GM19023 (cell line): Measurements from ENCODE around the gene MSLN.
"Not testable (repeated sequence)": the region's sequence is repeated elsewhere in the genome, so short reads cannot be mapped to it uniquely, and the experiment has no call there.

Experiments used
- ATAC-seq: cut with Tn5 transposase; IDR thresholded peaks from one replicate; pipeline ENCODE4 v1.9.1; 2021; ENCODE audit warnings: mild to moderate bottlenecking, moderate library complexity; ENCODE audit not compliant: unreplicated experiment

MSLN gene

DNA sequence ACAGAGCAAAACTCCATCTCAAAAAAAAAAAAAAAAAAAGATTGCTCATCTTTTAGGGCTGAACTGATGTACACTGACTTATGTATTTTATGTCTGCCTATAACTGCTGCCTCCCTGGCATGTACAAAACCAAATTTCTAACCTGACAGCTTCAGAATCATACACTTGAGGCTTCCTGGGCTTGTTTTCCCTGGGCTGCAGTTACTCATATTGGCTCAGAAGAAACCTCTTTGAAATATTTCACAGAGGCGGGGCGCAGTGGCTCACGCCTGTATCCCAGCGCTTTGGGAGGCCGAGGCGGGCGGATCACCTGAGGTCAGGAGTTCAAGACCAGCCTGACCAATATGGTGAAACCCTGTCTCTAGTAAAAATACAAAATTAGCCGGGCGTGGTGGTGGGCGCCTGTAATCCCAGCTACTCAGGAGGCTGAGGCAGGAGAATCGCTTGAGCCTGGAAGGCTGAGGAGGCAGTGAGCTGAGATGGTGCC lies 6.4 kb upstream of the MSLN start:
- not testable (repeated sequence) for ATAC-seq

- no peak for ATAC-seq
Measured at GRCh38 chr16:754656-755055, 5.9 kb upstream of the MSLN start.

GRCh38 chr16:756428-756827 lies 4.1 kb upstream of the MSLN start:
- ATAC-seq: no peak

DNA sequence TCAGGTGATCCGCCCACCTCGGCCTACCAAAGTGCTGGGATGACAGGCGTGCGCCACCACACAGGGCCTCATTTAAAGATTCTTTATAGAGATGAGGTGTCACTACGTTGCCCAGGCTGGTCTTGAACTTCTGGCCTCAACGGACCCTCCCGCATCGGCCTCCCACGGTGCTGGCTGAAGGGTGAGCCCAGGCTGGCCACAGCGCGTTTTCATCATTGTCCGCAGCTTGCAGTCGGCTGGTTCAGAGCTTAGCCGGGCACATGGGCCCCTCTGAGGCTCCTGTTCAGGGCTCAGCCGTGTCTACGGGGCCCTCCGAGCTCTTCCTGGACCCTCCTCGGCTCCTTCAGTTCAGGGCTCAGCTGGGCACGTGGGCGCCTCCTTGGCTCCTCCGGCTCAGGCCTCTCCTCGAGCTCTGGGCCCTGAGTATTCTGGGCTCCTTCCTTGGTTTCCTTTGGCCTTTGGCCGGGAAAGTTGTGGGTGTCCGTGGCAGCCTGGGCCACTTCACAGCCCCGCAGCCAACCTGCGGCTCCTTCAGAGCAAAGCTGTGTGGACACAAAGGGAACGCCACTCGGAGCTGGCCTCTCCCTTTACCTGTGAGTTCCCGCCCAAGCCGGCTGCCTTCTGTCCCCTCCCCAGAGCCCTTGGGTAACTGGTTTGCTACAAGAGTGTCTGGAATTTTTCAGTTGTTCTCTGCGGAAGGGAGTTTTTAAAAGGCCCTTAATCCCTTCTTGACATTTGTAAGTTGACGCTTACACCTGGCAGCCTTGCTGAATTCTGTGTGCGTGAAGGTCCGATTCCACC lies 1.2 kb upstream of the MSLN start:
- no peak for ATAC-seq

GRCh38 chr16:760065-760464 lies 469 bp upstream of the MSLN start:
- ATAC-seq: no peak

DNA sequence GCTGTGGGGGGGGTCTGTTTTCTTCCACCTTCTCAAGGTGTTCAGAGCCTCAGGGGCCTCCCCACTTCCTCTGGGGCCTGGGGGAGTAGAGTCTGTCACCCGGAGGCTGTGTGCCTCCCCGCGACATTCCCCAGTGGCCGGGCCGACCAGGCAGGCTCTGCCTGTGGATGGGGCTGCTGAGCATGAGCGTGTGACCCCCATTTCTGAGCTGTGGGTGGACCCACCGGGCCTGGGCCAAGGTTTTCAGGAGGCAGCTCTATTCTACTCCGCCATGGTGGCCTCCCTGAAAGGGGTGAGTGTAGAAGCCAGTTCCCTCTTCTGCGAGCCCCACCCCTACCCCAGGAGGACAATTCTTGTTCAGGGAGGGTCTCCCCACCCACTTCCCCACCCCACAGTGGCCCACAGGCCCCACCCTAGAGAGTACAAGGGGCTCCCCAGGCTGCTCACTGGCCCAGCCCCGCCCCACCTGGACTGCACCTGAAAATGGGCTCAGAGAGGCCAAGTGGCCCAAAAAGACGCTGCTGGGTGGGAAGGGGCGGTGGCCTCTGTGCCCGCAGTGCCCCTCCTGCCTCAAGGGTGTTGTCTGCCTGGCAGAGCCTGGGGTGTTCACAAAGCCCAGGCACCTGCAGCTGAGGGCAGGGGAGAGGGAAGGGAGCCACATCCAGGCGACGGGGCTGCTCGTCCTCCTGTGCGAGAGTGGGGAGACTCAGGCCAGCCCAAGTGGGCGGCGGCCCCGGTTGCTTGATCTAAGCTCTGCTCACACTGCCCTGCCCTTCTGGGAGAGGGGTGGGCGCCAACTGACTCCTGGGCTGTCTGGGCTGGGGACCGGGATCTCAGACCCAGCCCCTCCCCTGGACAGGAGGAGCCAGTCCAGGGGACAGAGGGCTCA lies 1.3 kb downstream of the MSLN start:
- ATAC-seq: no peak

DNA sequence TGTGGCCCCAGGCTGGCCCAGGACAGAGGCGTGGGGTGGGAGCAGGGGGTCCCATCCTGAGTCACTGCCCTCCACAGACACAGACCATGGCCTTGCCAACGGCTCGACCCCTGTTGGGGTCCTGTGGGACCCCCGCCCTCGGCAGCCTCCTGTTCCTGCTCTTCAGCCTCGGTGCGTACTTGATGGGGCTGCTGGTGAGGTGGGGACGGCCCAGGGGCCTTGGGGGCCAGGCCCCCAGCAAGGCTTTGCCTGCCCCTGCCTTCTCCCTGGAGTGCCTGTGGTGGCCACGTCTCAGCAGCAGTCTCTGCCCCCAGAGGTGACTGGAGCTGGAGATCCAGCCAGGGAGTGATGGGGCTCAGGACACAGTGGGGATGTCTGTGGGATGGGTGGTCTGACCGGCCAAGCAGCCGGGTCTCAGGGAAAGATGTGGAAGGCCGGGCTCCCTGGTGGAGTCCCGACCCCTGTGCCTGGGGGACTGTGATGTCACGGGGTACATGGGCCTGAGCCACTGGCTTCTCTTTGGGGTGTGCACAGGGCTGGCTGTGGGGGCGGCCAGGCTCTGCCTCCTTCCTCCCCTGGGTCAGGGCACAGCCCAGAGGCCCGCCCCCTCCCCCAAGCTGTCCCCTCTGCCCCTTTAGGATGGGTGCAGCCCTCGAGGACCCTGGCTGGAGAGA lies 2.2 kb downstream of the MSLN start:
- ATAC-seq: no peak

- no peak for ATAC-seq
Measured at GRCh38 chr16:763369-764183, 3.0 kb downstream of the MSLN start.

- no peak for ATAC-seq
Measured at GRCh38 chr16:764184-764750, 3.7 kb downstream of the MSLN start.

DNA sequence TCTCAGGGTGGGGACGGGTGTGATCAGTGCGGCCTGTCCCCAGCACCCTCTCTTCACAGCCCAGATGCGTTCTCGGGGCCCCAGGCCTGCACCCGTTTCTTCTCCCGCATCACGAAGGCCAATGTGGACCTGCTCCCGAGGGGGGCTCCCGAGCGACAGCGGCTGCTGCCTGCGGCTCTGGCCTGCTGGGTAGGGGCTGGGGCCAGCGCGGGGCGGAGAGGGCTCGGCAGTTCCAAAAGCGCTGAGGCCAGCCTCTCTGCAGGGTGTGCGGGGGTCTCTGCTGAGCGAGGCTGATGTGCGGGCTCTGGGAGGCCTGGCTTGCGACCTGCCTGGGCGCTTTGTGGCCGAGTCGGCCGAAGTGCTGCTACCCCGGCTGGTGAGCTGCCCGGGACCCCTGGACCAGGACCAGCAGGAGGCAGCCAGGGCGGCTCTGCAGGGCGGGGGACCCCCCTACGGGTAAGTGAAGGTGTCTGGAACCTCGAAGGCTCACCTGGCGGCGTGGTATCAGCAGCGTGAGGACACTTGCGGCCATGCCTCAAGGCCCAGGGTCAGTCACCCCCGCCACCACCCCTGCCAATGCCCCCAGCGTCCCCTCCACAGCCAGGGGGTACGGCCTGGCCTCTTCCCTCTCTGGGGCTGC lies 4.4 kb downstream of the MSLN start:
- ATAC-seq: no peak

DNA sequence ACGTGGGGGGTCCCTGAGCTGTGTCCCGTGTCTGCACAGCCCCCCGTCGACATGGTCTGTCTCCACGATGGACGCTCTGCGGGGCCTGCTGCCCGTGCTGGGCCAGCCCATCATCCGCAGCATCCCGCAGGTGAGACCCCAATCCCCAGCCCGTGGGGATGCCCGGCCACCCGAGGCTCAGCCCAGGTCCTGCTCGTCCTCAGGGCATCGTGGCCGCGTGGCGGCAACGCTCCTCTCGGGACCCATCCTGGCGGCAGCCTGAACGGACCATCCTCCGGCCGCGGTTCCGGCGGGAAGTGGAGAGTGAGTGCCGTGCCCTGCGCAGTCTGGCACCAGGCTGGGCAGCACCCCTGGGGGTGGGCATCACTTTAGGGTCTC lies 4.9 kb downstream of the MSLN start:
- no peak for ATAC-seq

DNA sequence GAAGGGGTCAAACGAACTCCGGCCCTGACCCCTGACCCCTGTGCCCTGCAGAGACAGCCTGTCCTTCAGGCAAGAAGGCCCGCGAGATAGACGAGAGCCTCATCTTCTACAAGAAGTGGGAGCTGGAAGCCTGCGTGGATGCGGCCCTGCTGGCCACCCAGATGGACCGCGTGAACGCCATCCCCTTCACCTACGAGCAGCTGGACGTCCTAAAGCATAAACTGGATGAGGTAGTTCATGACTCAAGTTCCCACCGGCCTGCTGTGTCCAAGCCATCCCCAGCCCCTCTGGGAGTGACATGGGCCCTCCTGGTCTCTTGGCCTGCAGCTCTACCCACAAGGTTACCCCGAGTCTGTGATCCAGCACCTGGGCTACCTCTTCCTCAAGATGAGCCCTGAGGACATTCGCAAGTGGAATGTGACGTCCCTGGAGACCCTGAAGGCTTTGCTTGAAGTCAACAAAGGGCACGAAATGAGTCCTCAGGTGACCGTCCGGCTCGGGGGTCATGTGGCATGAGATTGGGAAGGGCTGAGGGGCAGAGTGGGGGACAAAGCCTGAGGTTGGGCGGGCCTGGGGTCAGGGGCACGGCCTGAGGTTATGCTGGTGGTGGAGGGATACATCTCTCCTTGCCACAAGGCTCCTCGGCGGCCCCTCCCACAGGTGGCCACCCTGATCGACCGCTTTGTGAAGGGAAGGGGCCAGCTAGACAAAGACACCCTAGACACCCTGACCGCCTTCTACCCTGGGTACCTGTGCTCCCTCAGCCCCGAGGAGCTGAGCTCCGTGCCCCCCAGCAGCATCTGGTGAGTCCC lies 5.7 kb downstream of the MSLN start:
- ATAC-seq: no peak

- no peak for ATAC-seq
Measured at GRCh38 chr16:766820-767640, 6.5 kb downstream of the MSLN start.

DNA sequence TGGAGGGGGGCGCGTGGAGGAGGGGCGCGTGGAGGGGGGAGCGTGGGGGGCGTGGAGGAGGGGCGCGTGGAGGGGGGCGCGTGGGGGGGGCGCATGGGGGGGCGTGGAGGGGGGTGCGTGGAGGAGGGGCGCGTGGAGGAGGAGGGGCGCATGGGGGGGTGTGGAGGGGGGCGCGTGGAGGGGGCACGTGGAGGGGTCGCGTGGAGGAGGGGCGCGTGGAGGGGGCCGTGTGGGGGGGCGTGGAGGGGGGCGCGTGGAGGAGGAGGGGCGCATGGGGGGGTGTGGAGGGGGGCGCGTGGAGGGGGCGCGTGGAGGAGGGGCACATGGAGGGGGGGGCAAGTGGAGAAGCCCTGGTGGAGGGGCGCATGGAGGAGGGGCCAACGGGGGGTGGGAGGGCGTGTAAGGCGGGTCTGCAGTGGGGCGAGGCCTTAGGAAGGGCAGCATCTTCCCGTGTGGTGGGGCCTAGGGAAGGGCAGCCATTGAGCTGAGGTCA lies 7.3 kb downstream of the MSLN start:
- ATAC-seq: no peak

GRCh38 chr16:768428-768827 lies 7.9 kb downstream of the MSLN start:
- no peak for ATAC-seq

- no peak for ATAC-seq
Measured at GRCh38 chr16:769184-769784, 8.8 kb downstream of the MSLN start.

DNA sequence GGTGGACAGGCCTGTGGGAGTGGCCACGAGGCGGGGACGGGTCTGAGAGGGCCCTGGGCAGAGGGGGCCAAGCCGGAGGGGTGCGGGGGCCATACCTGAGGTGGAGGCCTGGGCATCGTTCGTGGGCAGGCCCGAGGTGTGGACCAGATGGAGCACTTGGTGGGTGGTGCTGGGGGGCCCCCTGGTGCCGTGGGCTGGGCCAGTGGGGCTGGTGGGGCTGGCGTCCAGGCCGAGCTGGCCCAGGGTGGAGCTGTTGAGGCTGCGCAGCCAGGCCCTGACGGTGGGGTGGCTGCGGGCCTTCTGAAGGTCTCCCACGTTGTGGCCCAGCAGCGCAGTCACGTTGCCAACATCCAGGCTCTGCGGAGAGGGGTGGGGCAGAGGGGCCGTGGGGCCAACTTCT lies 9.4 kb downstream of the MSLN start:
- no peak for ATAC-seq

DNA sequence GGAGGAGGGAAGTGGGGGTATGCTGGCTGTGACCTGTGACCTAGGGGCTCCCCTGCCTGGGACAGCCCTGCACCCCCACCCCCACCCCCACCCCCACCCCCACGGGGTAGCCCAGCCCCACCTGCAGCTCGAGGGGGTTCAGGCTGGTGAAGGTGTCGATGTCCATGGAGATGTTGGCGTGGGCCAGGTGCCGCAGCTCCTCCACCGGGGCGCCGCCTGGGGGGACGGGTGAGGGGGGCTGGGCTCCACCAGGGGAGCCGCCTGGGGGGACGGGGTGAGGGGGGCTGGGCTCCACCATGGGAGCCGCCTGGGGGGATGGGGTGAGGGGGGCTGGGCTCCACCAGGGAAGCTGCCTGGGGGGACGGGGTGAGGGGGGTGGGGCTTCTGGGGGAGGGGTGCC lies 9.9 kb downstream of the MSLN start:
- ATAC-seq: no peak
